Activated naive CD8-positive, alpha-beta T cell treated with anti-CD3 and anti-CD28 coated beads, Interleukin-2, amount 50 U/mL, for 24 hours (primary cell): Measurements from ENCODE around the gene TMEM86A.

Source experiments
- ATAC-seq: fragments of 150-1000 bp; cut with Tn5 transposase; one replicate; pipeline ENCODE4 v1.10.0; 2021
- DNase-seq: peaks from one replicate; pipeline ENCODE4 v3.0.0; 2021
- H3K27ac Mint-ChIP-seq: one replicate; pipeline ENCODE4 v1.8.0; 2021; ENCODE audit warnings: mild to moderate bottlenecking, mixed read lengths
- H3K27me3 Mint-ChIP-seq: one replicate; pipeline ENCODE4 v1.8.0; 2021; ENCODE audit warnings: mixed read lengths
- H3K36me3 Mint-ChIP-seq: one replicate; pipeline ENCODE4 v1.8.0; 2021; ENCODE audit warnings: low read depth, mixed read lengths
- H3K4me1 Mint-ChIP-seq: one replicate; pipeline ENCODE4 v1.8.0; 2021; ENCODE audit warnings: mixed read lengths
- H3K4me3 Mint-ChIP-seq: one replicate; pipeline ENCODE4 v1.8.0; 2021; ENCODE audit warnings: mild to moderate bottlenecking, moderate library complexity, mixed read lengths
- H3K9me3 Mint-ChIP-seq: one replicate; pipeline ENCODE4 v1.8.0; 2021; ENCODE audit warnings: mixed read lengths

The TMEM86A gene

DNA sequence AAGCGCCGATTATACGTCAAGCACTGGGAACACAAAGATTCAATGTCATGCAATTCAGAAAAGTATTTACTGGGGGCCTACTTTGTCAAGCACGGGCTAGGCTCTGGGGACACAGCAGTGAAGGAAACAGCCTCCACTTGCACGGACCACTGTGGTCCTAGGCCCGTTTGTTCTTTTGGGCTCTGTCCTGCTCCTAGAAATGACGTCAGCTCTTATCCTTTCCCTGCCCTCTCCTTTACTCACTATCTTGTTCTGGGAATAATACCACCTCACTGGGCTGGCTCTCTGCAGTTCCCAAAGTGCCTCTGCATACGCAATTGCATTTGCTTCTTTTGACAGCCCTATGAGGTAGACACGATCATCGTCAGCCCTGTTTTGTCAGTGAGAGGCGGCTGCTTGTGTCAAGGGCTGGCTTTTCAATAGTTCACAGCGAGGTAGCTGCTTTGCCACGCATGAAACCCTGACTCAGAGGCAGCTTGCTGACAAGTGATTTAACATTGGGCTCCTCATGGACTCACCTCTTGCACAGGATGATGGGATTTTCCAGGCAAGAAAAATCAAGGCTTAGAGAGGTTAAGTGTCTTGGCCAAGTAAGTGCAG is 50.3 kb downstream of the TMEM86A start:
- peaks cover 4% of the 10 kb centered on the region for H3K27me3 Mint-ChIP-seq
- H3K9me3 Mint-ChIP-seq: no peaks in the 10 kb centered on the region
- no peak overlapping the region for H3K4me3 Mint-ChIP-seq
- H3K27ac Mint-ChIP-seq: no peak overlapping the region
- ATAC-seq: no peak
- H3K36me3 Mint-ChIP-seq: no peaks in the 10 kb centered on the region
- H3K4me1 Mint-ChIP-seq: peaks cover 2% of the 10 kb centered on the region
- DNase-seq: no peak

GRCh38 chr11:18749681-18750319 is 51.2 kb downstream of the TMEM86A start:
- Mint-ChIP-seq H3K9me3 (no peaks in the 10 kb centered on the region), H3K27ac (no peak overlapping the region), H3K27me3 (peaks cover 5% of the 10 kb centered on the region), H3K4me1 (peaks cover 11% of the 10 kb centered on the region), H3K4me3 (no peak overlapping the region), H3K36me3 (no peaks in the 10 kb centered on the region)
- no peak for DNase-seq
- ATAC-seq: no peak

DNA sequence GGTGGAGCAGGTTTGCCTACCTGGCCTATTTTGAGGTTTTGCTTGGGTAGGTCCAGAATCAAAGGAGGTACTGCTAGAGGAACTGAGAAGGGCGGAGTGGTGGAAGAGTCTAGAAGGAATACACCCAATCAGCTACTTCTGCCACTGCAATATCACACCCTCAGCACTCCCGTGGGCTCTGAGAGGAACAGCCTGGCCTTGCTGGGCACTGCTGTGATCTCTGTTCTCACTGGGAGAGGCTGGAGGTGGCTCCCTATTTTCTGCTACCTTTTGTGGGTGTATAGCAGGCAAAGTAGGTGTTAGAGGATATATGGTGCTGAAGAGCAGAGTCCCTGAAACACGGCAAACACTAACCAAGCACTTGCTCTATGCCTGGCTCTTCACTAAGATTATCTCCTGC is 52.4 kb downstream of the TMEM86A start:
- Mint-ChIP-seq H3K36me3 (no peaks in the 10 kb centered on the region), H3K9me3 (no peaks in the 10 kb centered on the region), H3K4me1 (peaks cover 11% of the 10 kb centered on the region), H3K4me3 (no peak overlapping the region), H3K27me3 (peaks cover 5% of the 10 kb centered on the region), H3K27ac (no peak overlapping the region)
- no peak for ATAC-seq
- no peak for DNase-seq

DNA sequence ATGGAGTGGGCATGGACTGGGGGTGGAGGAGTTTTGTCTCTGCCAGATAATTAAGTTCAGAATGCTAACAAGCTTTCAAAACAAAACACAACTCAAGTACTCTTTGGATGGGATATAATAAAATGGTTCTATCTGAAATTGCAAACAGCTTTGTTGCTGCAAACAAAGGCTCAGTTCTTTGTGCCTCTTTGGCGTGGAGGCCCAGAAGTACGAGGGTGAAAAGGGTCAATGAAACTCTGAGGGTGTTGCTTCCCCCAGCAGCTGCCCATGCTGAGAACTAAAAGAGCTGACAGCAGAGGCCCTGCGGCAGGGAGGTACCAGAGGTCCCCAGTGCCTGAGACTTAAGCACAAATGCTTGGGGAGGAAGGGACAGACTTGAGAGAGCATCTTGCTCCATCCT is 53.9 kb downstream of the TMEM86A start:
- H3K27me3 Mint-ChIP-seq: peaks cover 5% of the 10 kb centered on the region
- no peaks in the 10 kb centered on the region for H3K36me3 Mint-ChIP-seq
- no peaks in the 10 kb centered on the region for H3K9me3 Mint-ChIP-seq

GRCh38 chr11:18754308-18754707 is 55.7 kb downstream of the TMEM86A start:
- H3K36me3 Mint-ChIP-seq: no peaks in the 10 kb centered on the region
- DNase-seq (peak; percentile 6), ATAC-seq (peak; percentile 87)
- no peak overlapping the region for H3K4me3 Mint-ChIP-seq
- peaks cover 5% of the 10 kb centered on the region for H3K27me3 Mint-ChIP-seq
- no peak overlapping the region for H3K27ac Mint-ChIP-seq
- no peaks in the 10 kb centered on the region for H3K9me3 Mint-ChIP-seq
- H3K4me1 Mint-ChIP-seq: peaks cover 11% of the 10 kb centered on the region

More for the DNA sequence above, 53.9 kb downstream of the TMEM86A start:
- no peak overlapping the region for H3K4me3 Mint-ChIP-seq
- H3K27ac Mint-ChIP-seq: no peak overlapping the region
- H3K4me1 Mint-ChIP-seq: peaks cover 11% of the 10 kb centered on the region
- DNase-seq: no peak
- no peak for ATAC-seq
